GDM1 (cell line): ENCODE results near the gene SPDYC.

Experiments used
- DNase-seq: peaks from one replicate; lab custom pipeline; 2025; lab: John Stamatoyannopoulos, UW

Gene SPDYC

DNA sequence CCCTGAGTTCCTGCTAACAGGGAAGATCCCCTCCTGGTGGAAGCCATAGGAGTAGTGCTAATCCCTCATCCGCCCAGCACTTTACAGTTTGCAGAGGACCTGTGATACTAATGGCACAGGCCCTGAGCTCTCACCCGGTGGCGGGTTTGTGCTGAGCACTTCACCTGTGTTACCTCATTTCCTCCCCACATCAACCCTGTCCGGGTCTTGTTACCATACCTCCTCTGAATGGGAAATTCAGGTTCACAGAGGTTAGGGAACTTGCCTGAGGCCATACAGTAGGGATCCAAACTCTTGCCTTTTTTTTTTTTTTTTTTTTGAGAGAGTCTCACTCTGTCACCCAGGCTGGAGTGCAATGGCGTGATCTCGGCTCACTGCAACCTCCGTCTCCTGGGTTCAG is 36.9 kb downstream of the SPDYC start:
- DNase-seq: no peak

DNA sequence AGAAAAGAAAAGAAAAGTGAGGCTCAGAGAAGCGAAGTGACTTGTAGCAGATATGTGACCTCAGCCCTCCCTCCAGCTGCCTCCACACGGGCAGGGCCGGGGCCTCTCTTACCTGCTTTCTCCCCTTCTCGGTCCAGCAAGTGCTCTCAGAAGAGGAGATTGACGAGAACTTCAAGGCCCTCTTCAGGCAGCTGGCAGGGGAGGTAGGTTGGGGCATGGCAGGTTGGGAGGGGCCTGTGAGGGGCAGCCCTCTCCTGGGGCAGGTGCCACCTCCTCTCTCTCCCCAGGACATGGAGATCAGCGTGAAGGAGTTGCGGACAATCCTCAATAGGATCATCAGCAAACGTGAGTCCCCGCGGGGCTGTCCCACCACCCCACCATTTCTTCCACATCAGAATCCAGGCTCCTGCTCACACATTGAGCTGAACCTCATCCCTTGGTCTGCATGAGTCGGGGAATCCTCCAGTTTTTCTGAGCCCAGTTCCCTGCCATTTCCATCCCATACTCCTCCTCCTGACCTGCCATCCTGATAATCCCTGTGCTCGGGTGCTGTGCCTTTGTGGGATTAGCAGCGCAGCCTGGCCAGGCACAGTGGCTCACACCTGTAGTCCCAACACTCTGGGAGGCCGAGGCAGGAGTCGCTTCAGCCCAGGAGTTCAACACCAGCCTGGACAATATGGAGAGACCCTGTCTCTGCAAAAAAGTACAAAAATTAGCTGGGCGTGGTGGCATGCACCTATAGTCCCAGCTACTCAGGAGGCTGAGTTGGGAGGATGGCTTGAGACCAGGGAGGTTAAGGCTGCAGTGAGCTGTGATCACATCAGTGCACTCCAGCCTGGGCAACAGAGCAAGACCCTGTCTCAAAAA is 38.1 kb downstream of the SPDYC start:
- no peak for DNase-seq

DNA sequence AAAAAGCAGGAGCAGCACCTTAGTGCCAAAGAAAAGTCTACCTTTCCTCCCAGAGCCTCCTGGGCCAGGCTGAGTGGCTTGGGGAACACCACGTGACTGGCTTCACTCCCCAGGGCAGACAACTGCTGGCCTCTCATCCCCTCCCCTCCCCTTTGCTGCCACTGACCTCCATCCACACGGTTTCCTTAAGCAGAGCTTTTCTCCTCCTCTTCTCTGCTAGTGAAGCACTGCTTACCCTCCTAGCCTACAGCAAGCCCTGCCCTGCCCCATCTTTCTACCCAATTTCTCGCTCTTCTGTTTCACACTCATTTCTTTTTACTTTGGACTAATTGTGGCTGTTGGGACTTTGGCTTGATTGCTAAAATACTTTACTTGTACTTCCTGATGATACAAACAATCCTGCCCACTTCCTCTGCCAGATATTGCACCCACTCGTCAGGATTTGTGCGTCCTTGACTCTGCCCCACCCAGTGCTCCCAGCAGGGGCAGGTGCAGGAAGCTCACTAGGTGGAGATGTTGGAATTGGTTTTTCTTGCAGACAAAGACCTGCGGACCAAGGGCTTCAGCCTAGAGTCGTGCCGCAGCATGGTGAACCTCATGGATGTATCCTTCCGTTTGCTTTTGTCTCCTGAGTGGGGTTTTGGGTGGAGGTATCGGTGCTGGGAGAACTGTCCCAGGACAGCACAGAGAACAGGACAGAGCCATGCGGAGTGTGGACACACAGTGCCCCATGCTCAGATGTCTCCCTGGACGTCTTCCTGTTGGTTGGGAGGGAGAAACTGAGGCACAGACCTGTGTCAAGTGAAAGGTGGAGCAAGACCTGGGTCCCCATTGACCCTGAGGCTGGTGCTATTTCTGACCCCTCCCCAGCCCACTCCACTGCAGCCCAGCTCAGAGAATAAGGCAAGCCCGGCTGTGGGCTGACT is 39.0 kb downstream of the SPDYC start:
- no peak for DNase-seq

DNA sequence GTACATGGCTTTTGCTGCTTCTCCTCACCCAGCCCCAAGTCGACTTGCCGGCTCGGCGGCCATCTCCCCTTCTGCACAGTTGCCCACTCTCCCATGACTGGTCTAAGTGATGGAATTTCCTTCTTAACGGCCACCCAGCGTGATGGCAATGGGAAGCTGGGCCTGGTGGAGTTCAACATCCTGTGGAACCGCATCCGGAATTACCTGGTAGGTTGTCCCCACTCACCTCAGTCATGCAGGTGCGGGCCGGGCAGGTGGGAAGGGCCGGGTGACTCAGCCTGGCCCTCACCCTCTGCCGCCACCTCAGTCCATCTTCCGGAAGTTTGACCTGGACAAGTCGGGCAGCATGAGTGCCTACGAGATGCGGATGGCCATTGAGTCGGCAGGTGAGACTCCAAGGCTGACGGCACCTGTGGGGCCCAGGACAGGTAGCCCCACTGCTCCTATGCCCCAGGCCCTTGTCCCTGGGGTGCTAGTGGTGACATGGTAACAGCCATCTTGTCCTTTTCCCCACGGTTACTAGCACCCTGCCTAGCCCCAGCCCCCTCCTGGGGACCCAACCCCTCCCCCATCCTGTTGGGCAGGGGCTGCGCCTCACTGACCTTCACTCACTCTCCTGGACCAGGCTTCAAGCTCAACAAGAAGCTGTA is 39.8 kb downstream of the SPDYC start:
- no peak for DNase-seq

DNA sequence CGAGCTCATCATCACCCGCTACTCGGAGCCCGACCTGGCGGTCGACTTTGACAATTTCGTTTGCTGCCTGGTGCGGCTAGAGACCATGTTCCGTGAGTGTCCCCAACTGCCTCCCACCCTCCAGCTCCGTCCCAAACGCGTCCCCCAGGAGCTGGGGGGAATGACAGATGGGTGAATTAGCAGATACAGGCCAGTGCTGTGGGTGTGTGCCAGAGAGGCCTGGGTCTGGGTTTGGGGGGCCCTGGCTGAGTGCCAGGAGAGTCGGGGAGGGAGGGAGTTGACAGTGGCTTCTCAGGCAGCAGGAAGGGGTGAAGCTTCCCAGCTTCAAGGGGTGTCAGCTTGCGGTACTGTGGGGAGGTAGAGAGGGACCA is 40.3 kb downstream of the SPDYC start:
- DNase-seq: no peak

DNA sequence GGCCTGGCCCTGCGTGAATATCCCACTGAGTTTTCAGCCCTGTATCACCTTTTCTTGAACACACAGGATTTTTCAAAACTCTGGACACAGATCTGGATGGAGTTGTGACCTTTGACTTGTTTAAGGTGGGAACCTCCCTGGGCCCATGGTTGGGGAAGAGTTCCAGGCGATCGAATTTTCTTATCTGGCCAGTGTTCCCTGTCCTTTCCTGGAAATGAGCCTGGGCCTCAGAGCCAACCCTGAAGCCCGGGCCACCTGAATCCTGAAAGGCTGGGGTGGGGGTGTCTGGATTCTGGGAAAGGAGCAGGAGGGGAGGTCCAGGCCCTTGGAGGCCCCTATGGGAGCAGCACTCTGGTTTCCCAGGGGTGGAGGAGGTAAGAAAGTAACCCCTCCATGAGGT is 40.7 kb downstream of the SPDYC start:
- no peak for DNase-seq

DNA sequence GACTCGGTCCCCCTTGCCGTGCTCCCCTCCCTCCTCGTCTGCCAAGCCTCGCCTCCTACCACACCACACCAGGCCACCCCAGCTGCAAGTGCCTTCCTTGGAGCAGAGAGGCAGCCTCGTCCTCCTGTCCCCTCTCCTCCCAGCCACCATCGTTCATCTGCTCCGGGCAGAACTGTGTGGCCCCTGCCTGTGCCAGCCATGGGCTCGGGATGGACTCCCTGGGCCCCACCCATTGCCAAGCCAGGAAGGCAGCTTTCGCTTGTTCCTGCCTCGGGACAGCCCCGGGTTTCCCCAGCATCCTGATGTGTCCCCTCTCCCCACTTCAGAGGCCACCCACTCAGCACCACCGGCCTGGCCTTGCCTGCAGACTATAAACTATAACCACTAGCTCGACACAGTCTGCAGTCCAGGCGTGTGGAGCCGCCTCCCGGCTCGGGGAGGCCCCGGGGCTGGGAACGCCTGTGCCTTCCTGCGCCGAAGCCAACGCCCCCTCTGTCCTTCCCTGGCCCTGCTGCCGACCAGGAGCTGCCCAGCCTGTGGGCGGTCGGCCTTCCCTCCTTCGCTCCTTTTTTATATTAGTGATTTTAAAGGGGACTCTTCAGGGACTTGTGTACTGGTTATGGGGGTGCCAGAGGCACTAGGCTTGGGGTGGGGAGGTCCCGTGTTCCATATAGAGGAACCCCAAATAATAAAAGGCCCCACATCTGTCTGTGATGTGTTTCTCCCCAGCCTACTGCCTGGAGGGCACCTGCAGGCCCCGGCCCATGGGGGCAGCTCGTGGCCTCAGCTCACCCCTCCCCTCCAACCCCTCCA is 41.5 kb downstream of the SPDYC start:
- DNase-seq: no peak

DNA sequence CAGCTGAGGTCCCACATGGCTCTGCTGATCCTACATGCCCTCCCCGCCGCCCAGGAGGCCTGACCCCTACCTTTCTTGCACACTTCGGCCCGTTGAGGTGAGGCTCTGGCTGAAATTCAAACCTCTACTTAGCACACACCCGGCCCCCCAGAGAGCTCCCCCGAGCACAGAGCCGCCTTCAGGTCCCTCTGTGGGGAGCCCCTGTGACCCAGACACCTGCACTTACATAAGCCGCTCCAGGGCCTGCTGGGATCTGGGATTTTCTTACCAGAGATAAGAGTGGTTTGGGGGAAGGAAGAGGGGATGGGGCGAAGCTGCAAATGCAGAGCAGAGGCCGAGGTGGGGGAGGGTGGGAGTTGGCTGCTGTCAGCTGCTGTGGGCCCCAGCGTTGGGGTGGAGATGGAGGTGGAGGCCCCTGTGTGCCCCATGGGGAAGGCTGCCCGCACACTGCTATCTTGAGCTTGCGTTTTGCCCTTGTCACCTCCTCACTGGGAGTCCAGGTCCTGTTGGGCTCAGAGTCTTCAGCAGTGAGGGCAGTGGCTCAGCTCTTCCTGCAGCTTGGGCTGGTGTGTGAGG is 42.3 kb downstream of the SPDYC start:
- DNase-seq: no peak

DNA sequence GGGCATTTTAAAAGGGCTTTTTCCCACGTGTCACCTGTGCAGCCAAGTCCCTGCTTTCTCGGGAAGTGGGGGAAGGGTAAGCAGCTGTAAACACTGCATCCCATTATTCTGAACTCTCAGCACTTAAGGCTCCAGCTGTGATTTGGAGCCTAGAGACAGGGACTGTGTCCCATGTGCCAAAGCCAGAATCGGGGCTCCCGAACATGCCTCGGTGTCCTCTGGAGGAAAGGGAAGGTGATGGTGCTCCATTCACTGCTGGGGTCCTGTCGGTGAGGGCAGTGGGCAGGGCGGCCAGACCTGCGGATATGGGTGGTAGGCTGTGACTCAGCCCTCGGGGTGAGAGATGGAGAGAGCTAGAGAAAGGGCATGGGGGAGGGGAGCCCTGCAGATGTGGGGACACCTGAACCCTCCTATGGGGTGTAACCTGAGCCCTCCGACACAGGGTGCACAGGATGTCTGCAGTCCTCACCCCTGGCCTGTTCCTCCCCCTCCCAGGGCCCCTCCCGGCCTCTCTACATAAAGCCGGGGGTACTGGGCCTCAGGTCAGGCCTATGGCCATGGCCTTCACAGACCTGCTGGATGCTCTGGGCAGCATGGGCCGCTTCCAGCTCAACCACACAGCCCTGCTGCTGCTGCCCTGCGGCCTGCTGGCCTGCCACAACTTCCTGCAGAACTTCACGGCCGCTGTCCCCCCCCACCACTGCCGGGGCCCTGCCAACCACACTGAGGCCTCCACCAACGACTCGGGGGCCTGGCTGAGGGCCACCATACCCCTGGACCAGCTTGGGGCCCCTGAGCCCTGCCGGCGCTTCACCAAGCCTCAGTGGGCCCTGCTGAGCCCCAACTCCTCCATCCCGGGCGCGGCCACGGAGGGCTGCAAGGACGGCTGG is 43.5 kb downstream of the SPDYC start:
- peak; percentile 53 for DNase-seq

DNA sequence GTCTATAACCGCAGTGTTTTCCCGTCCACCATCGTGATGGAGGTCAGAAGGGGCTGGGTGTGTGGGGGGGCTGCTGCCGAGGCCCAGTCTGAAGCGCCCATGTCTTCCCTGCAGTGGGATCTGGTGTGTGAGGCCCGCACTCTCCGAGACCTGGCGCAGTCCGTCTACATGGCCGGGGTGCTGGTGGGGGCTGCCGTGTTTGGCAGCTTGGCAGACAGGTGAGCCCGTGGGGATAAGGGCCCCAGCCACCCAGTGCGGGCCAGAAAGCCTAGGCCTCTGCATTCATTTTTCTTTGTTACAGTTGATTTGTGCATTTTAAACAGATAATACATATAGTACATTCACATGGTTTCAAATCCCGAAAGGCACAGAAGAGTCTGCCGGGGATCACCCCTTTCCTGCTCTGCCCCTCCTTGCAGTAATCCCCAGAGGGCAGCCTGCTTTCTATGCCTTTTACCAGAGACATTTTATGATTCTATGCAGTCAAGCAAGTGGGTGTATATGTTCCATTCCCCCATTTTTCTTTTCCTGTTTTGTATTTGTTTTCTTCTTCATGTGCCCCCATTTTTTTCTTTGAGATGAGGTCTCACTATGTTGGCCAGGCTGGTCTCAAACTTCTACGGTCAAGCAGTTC is 44.3 kb downstream of the SPDYC start:
- DNase-seq: no peak

DNA sequence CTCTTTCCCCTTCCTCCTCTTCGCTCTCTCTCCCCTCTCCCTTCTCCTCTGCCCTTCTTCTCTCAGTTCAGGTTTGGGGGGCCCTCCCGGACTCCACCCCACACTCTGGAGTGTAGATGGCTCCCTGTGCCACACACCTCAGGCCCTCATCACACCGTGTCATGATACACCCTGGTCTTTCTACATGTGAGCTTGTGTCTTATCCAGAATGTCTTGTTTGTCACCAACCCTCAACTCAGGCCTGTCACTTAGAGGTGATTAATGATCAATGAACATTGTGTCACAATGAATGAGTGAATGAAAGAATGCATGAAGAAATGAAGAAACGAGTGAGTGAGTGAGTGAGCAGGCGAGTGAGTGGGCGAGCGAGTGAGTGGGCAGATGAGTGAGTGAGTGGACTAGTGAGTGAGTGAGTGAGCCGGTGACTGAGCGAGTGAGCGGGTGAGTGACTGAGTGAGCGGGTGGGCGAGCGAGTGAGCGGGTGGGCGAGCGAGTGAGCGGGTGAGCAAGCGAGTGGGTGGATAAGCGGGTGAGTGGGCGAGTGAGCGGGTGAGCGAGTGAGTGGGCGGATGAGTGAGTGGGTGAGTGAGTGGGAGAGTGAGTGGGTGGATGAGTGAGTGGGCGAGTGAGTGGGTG is 45.5 kb downstream of the SPDYC start:
- no peak for DNase-seq

DNA sequence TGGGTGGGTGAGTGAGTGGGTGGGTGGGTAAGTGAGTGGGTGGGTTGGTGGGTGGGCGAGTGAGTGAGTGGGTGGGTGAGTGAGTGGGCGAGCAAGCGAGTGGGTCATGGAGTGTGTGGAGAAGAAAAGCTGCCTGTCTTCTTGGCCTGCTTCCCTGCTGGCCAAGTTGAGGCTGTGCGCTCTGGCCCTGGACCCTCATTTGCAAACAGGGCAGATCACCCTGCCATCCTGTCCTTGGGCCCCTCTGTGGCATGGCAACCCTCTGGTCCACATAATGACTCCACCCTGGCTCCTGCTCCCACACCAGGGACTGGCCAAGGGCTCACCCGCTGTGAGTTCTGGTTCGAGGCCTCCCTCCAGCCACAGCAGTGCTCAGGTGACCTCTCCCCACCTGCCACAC is 46.8 kb downstream of the SPDYC start:
- no peak for DNase-seq

DNA sequence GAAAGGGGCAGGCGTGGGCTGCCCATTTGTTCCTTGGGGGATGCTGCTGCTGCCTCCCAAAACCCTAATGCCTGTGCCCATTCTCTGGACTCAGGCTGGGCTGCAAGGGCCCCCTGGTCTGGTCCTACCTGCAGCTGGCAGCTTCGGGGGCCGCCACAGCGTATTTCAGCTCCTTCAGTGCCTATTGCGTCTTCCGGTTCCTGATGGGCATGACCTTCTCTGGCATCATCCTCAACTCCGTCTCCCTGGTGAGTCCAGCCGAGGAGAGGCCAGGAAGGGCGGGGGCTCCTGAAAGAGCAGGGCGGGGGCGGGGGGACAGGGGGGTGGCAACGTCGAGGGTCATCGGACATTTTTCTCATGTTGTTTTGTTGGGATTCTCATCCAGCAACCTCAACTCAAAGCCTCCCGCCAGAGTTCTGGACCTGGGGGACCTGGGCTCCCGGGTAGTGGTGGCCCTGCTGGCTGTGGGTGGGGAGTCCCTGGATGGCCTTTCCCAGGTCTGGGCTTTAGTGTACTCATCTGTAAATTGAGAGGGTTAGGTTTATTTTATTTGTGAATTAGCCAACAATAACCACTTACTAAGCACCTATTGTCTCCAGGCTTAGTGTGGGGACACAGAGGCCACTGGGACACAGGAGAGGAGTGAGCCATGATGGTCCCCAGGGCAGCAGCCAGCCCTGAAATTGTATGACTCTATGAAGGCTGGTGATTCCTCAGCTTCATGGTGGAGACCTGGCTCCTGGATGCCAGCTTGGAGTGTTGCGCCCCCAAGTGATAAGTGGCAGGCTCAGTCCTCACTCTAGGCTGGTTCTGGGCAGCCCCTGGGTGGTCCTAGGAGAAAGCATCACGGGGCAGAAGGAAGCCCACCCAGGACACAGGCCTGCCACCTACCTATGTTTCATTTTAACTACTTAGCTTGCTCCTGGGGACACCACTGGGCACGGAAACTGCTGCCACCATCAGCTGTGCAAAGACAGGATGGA is 47.7 kb downstream of the SPDYC start:
- no peak for DNase-seq

DNA sequence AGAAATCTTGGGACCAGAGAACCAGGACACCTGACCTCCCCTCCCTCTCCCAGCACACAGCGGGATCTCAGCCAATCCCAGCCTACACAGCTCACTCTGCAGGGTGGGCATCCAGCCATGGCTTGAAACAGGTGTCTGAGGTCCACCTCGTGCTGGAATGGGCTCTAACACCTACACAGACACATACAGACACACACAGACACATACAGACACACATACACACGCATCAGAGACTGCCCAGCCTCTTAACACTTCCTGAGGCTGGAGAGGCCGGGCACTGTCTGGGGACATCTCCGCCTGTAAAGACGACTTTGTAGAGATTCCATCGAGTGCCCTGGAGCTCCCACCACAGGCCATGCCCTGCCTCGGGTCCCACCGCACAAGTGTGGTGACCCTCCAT is 48.4 kb downstream of the SPDYC start:
- DNase-seq: no peak

DNA sequence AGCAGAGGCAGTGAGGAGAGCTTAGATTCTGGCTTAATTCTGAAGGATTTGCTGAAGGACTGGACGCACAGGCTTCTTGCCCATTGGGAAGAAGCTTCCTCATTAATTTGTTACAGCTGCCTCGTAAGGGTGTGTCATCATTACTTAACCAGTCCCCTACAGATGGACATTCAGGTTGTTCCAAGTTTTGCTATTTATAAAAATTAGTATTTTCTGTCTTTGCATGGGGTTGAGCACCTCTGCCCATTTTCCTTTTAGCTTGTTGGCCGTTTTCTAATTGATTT is 49.8 kb downstream of the SPDYC start:
- no peak for DNase-seq

DNA sequence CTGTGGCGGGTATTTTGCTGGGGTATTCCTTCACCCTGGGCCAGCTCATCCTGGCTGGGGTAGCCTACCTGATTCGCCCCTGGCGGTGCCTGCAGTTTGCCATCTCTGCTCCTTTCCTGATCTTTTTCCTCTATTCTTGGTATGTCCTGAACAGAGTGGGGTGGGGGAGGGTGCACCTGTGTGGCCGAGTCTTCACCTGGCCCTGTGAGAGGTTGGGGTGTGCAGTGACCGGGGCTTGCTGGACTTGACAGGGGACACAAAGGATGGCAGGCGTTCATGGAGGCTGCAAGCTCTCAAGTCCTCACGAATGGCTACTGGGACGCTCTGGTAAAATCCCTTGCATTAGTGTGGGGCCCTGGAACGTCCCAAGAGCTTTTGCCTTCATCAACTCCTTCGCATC is 51.0 kb downstream of the SPDYC start:
- DNase-seq: no peak
